Thoracic aorta (tissue), 2 donors: ENCODE measurements around the gene UBE2J2. TPM values are rescaled to one million over a fixed set of nuclear protein-coding genes. Genes with fewer than 3 reads are reported as not detected.

ENCODE experiments used
- ATAC-seq: fragments of 150-250 bp; one replicate; pipeline ENCODE4 v1.8.0; 2017; ENCODE audit warnings: low read depth; ENCODE audit not compliant: insufficient number of reproducible peaks, low FRiP score
- DNase-seq: peaks from one replicate; pipeline ENCODE4 v3.0.0-alpha.2; 2020; ENCODE audit warnings: low spot score
- H3K27ac ChIP-seq, 2 donors: fragments of 200-600 bp; sonication (generic); 1 replicate in 1 of 2; 2 replicates in 1 of 2; pipeline ENCODE4 v1.5.1; 2016; ENCODE audit warnings: mild to moderate bottlenecking in 2 of 2, moderate library complexity in 2 of 2
- H3K27me3 ChIP-seq: fragments of 200-600 bp; sonication (generic); replicated peaks from 2 replicates; pipeline ENCODE4 v1.6.0; 2016; ENCODE audit warnings: mild to moderate bottlenecking; ENCODE audit not compliant: insufficient read depth
- H3K36me3 ChIP-seq: fragments of 200-600 bp; sonication (generic); one replicate; pipeline ENCODE4 v1.5.1; 2016
- H3K4me1 ChIP-seq, 2 donors: fragments of 200-600 bp; sonication (generic); 1 replicate in 1 of 2; 2 replicates in 1 of 2; pipeline versions ENCODE4 v1.5.1 to v1.6.0; 2016; ENCODE audit warnings: low read depth in 2 of 2, mild to moderate bottlenecking in 1 of 2; ENCODE audit not compliant: control insufficient read depth in 1 of 2
- H3K4me3 ChIP-seq: fragments of 200-600 bp; sonication (generic); 2 replicates; pipeline ENCODE4 v1.5.1; 2016; ENCODE audit warnings: mild to moderate bottlenecking
- H3K9me3 ChIP-seq: fragments of 200-600 bp; sonication (generic); 2 replicates; pipeline ENCODE4 v1.5.1; 2016
- total RNA-seq, 2 donors: library from RNA; depleted of rRNA; stranded (reverse); fragments of >200 nt; gene quantifications; one replicate each; pipeline versions ENCODE4 v1.1.0 to v1.2.3, GENCODE V29; 2016
- TF ChIP-seq, protein P1 (sequence below): fragments of 200-600 bp; sonication (generic); IDR thresholded peaks from one replicate; pipeline ENCODE4 v1.5.1; 2019; ENCODE audit warnings: antibody characterized with exemption

The UBE2J2 gene
- total RNA-seq, 2 donors from 2014 or later: 43.5 to 57.7 TPM

DNA sequence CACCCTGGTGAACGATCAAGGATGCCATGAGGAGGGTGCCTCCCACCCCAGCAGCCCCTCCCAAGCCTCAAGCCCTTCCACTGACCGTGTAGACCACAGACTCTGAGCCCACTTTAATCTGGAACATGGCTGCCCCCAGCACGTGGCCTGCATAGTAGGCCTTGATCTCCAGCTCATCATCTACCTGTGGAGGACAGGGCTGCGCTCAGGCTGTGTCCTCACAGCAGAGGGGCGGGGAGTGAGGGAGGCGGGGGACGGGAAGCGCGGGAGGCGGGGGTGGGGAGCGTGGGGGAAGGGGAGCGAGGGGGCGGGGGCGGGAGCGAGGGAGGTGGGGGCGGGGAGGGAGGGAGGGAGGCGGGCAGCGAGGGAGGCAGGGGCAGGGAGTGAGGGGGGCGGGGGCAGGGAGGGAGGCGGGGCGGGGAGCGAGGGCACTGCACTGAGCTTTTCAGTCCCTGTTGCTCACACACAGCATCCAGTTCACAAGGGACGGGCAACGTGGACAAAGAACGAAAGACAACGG is 41.8 kb upstream of the UBE2J2 start:
- ATAC-seq: no peak
- peaks cover 9 to 29% of the 10 kb centered on the region in 2 donors for H3K4me1 ChIP-seq

DNA sequence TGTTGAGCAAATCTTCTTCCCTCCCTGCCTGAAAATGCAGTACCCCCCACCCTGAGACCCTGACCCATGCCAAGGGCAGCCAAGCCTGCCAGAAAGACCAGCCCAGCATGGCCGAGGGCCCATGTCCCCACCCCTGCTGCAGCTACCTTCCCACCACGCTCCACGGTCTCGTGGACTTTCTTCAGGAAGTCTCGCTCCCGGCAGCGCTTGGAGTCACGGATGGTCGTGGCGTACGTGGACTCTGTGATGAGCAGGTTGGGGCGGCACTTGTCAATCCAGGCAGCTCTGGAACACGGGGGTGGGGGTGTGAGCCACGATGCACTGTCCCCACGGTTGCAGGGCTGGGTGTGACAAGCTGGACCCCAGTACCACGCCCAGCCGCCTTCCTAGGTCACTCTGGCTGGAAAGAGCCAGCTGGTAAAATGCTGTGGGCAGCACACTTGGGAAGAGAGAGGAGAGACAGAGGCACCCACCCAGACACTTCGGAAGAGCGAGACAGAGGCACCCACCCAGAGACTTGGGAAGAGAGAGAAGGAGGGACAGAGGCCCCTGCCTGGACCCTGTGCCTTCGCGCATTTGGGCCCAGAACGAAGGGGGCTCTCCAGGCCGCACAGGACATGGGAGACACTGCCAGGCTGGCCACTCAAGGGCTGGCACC is 41.2 kb upstream of the UBE2J2 start:
- H3K36me3 ChIP-seq: peaks cover 37% of the 10 kb centered on the region
- ATAC-seq: no peak

More for the DNA sequence above, 41.8 kb upstream of the UBE2J2 start:
- Histone ChIP-seq H3K36me3 (peaks cover 36% of the 10 kb centered on the region), H3K4me3 (no peak overlapping the region), H3K9me3 (no peaks in the 10 kb centered on the region), H3K27ac (no peak overlapping the region), H3K27me3 (no peaks in the 10 kb centered on the region)
- no peak for DNase-seq
- TF ChIP-seq, protein P1, sequence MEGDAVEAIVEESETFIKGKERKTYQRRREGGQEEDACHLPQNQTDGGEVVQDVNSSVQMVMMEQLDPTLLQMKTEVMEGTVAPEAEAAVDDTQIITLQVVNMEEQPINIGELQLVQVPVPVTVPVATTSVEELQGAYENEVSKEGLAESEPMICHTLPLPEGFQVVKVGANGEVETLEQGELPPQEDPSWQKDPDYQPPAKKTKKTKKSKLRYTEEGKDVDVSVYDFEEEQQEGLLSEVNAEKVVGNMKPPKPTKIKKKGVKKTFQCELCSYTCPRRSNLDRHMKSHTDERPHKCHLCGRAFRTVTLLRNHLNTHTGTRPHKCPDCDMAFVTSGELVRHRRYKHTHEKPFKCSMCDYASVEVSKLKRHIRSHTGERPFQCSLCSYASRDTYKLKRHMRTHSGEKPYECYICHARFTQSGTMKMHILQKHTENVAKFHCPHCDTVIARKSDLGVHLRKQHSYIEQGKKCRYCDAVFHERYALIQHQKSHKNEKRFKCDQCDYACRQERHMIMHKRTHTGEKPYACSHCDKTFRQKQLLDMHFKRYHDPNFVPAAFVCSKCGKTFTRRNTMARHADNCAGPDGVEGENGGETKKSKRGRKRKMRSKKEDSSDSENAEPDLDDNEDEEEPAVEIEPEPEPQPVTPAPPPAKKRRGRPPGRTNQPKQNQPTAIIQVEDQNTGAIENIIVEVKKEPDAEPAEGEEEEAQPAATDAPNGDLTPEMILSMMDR: no peak

DNA sequence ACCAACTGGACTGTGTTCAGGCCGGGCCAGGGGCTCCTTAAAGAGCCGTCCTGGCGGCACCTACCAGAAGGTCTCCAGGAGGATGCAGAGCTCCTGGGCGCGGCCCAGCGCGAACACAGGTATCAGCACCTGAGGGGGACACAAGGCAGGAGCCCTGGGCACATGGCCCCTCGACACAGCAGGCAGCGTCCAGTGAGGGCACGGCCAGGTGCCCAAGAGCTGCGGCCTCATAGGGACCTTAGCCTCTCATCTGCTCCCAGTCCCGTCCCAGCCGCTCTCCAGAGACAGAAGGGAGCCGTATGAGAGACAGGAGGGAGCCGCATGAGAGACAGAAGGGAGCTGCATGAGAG is 40.6 kb upstream of the UBE2J2 start:
- Histone ChIP-seq H3K4me3 (no peak overlapping the region), H3K4me1 (peaks cover 9 to 30% of the 10 kb centered on the region in 2 donors), H3K9me3 (no peaks in the 10 kb centered on the region), H3K27ac (no peak overlapping the region), H3K36me3 (peaks cover 37% of the 10 kb centered on the region), H3K27me3 (no peaks in the 10 kb centered on the region)
- ATAC-seq (no peak), DNase-seq (no peak)
- TF ChIP-seq, protein P1: no peak

More for the DNA sequence above, 41.2 kb upstream of the UBE2J2 start:
- Histone ChIP-seq H3K27me3 (no peaks in the 10 kb centered on the region), H3K9me3 (no peaks in the 10 kb centered on the region), H3K4me1 (peaks cover 9 to 30% of the 10 kb centered on the region in 2 donors), H3K4me3 (no peak overlapping the region), H3K27ac (no peak overlapping the region)
- DNase-seq: no peak
- TF ChIP-seq, protein P1: no peak

DNA sequence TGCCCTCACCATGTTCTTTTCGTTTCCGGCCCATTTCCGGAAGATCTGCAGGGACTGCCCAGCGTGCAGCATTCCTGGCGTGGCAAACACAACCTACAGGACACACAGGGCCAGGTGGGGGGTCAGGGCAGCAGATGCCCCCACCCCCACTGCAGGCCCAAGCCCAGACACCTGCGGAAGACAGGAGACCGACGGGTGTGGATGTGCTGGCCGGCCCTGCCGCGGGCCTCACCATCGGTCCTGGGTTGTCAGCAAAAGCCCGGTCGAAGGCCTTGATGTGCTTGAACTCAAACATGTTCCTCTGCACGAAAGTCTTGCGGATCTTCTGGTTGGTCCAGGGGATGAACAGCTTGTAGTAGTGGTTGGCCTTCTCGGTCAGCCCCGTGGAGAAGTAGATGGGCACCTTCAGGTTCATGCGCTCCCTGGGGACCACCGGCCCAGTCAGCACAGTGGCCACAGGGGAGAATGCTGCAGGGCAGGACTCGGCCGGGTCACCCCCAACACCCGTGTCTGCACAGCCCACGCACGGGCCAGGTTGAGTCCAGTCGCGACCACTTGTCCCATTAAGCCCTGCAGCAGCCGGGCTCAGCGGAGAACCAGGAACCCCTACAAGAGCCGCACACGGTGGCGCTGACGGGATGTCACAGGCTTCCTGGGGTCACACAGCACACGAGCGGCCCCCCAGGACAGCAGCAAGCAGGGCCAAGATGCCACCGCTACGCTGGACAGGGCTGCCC is 40.0 kb upstream of the UBE2J2 start:
- Histone ChIP-seq H3K27me3 (no peaks in the 10 kb centered on the region), H3K4me1 (peaks cover 7 to 28% of the 10 kb centered on the region in 2 donors), H3K4me3 (no peak overlapping the region), H3K27ac (no peak overlapping the region), H3K9me3 (no peaks in the 10 kb centered on the region), H3K36me3 (peaks cover 37% of the 10 kb centered on the region)
- no peak for DNase-seq
- TF ChIP-seq, protein P1: no peak
- no peak for ATAC-seq
